HS-5 (cell line): ENCODE measurements around the gene SHQ1.
A peak's percentile ranks its signal among the peaks of the same experiment; 100 is the strongest.

Experiments used
- DNase-seq: peaks from one replicate; pipeline ENCODE4 v3.0.0-alpha.2; 2012; ENCODE audit warnings: low read depth

SHQ1 gene

DNA sequence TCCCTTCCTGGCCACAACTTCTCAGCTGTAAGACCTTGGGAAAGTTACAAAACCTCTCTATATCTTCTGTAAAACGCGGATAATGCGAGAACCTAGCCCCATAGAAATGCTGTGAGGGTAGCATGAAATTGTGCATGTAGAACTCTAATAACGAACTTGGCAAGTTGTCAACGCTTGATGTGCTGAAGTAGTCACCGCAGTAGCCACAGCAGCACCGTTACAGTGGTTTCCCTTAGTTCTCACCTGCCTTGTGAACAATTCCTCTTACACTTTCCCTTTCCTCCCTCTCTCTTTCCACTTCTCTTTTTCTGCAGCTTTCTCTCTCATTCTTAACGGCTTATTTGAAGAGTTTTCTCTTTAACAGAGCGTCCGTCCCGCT lies 447 bp upstream of the SHQ1 start:
- DNase-seq, result no peak

DNA sequence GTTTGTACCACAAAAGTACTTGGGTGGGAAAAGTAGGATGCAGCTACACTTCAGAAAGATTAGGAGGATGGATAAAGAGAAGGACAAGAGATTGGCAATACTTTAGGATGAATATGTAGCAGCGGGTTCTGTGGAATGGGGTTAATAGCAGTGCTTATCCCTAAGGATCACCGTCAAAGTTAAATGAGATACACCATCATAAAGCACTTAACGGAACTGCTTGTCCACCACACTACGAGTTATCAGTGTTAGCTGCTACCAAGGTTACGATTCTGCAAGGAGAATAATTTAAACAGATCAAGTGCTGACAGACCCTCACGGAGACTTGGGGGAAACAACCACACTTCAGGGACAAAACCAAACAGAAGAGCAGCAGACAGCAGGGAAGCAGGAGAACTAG lies 963 bp downstream of the SHQ1 start:
- no peak for DNase-seq

GRCh38 chr3:72846166-72846565 lies 2.1 kb downstream of the SHQ1 start:
- DNase-seq, result no peak

DNA sequence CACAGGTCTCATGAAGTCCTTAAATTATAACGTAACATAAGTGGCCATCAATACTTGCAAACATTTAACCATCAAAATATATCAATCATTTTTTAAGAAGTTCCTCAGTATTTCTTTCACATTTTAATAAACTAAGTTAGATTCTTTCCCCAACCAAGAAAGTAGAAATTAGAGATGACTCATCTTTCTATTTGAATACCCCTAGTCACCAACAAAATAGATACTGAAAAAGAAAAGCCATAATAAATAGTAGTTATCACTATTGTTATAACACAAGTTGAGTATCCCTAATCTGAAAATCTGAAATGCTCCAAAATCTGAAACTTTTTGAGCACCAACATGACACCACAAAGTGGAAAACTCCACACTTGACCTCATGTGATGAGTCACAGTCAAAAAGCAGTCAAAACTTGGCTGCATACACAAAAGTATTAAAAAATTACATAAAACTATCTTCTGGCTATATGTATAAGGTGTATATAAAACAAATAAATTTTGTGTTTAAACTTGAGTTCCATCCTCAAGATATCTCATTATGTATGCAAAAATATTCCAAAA lies 3.7 kb downstream of the SHQ1 start:
- DNase-seq, result no peak

DNA sequence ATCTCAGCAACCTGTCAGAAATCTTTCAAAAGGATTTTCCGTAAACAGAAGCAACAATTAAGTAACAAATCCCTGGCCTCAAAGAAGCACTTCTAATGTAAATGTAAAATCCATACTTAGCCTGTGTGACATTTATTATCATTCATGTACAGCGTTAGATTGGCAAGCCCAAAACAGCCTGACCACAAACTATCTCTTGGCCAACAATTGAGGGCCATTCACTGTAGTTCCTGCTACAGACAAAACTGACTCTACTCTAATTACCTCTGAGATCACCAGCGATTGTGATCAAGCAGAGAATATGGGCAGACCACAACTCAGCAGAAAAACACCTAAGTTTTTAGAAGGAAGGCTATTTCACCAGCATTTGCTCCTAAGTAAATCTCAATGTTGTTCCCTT lies 9.2 kb downstream of the SHQ1 start:
- DNase-seq, result no peak

DNA sequence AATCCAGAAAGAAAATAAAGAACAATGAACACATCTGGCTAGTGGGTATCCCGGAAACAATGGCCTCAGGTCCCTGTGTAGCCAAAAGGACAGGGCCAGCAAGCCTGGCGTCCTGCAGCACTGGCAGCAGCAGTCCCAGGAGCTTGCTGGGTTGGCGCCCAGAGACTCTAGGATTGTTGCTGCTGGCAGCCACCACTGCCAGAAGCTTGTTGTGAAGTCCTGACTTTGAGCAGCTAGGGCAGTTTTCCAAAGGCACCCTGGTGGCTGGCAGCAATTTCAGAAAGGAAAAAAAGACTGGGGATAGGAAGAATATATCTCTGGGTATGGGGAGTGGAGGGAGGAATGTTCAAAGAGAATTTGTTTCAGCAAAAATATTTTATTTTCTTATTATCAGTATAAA lies 11.3 kb downstream of the SHQ1 start:
- DNase-seq, result no peak

DNA sequence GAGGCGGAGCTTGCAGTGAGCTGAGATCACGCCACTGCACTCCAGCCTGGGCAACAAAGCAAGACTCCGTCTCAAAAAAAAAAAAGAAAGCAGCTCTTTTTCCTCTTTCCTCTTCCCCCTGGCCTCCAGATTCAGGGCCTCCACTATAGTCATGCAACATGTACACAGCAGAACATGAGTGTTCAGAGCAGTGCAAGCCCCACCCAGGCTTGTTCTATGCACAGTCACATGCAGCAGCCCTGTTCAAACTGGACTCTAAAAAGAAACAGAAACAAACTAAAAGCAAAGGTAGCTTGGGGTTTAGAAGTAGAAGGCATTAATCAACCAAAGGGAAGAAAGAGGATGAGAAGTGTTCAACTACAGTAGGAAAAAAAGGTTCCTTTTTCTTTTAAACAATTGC lies 11.8 kb downstream of the SHQ1 start:
- no peak for DNase-seq

- DNase-seq, result no peak
These were observed 17.6 kb downstream of the SHQ1 start for GRCh38 chr3:72830452-72831223.

DNA sequence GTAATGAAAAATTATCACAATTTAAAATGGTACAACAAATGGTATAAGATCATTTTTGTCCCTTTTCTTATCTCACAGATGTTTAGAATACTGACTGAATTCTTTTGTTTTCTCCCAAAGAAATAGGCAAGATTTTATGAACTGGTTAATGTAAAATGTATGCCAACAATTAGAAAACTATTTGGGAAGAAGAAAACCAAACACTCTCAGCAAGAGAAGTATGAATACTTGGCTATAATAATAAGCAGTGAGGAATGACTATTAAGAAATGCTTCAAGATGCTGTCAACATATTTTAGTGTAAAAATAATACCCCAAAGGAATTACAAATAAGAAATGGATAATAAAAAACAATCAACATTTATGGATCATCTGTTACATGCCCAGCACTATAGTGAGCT lies 18.5 kb downstream of the SHQ1 start:
- DNase-seq, result no peak

DNA sequence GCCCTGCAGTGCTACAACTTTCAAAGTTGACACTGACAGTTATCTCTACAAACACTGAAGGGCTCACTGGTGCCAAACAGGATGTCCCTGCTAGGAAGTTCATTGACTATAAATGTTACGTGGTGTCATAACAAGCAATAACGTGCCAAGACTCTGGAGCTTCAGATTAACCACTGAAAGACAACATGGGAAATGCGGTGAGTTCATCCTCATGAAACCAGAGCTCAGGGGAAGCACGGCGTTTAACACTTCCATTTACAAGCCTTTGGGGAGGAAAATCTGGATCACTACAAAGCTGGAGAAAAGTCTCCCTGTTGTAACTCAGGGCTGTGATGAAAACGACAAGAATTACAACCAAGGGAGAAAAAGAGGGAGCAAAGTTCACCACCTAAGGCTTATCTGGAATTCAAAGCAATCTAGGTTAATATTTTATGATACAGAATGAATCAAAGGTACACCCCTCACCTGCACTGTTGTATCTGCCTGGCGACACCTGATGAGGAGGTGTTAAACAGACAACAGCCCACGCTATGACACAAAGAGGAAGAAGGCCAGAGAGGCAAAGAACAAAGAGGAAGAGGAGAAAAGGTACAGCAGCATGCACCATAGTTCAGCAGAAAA lies 27.0 kb downstream of the SHQ1 start:
- DNase-seq, result no peak

DNA sequence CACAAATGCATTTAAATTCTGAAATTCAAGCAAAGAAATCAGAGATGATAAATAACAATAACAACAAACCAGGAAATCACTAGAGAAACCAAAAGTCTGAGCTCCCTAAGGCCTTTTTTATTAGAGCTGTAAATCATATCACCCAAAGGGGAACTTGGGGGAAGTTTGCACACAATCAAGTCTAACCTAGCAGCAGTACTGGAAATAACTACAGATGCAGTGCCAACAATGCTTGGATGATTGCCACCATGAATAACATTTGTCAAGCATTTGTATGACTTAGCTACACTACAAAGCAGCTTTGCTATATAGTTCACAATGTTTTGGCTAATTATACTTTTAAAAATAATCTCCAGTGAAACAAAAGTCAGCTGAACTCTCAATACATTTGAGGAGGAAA lies 27.8 kb downstream of the SHQ1 start:
- no peak for DNase-seq

DNA sequence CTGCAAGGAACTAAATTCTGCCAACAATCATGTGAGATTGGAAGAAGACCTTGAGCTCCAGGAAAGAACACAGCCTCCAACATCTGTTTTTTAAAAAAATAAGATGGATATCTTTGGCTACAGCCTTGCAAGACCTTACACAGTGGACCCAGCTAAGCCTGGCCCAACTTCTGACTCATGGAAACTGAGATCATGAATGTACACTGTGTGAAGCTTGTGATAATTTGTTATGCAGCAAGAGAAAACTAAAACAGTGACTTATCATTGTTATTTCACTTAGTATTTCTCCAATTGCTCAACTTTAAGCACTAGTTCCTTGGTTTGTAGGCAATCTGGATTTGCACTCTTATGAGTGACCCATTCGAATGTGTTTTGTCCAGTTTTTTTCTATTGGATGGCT lies 29.3 kb downstream of the SHQ1 start:
- peak; percentile 29 for DNase-seq

- no peak for DNase-seq
These were observed 30.0 kb downstream of the SHQ1 start for GRCh38 chr3:72818092-72818773.

DNA sequence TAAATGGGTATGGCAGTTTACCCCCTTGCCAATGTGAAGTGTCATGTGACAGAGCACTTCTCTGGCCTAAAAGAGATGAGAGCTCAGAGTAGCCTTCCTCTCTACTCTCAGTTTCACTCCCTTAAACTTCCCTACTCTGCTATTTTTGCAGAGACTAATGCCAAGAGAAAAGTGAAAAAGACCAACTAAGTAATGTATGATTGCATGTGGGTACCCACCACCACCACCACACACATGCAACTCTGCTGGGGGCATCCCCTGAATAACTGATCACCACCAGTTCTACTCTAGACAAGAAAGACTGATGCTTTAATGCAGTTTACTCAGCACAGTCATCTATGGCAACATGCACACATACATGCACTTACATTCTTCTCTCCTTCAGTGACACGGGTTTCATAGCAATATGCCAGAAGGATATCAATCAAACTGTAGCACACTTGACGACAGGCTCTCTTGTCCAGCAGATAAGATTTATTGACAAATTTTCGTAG lies 31.3 kb downstream of the SHQ1 start:
- DNase-seq, result no peak

- no peak for DNase-seq
These were observed 33.9 kb downstream of the SHQ1 start for GRCh38 chr3:72814308-72814707.

- no peak for DNase-seq
These were observed 36.0 kb downstream of the SHQ1 start for GRCh38 chr3:72812201-72812600.

GRCh38 chr3:72811571-72811970 lies 36.7 kb downstream of the SHQ1 start:
- DNase-seq, result no peak

- DNase-seq, result no peak
These were observed 37.4 kb downstream of the SHQ1 start for GRCh38 chr3:72810659-72811434.

DNA sequence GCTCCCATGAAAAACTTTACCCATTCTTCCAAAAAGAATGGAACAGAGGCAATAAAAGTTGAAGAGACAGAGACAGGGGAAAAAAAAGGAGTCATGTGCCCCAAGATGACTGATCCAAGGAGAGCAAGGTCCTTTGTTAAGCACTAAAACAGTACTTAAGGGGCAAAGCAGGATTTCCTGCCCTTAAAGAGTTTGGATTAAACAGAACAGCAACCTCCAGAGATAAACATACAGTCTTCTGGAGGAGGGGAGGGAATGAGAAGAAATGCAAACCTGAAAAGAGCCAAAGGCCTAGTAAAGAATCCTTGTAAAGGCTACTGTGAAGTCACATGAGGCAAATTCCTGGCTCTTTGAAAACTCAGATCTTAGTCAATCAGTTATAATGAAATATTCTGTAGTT lies 38.2 kb downstream of the SHQ1 start:
- no peak for DNase-seq

DNA sequence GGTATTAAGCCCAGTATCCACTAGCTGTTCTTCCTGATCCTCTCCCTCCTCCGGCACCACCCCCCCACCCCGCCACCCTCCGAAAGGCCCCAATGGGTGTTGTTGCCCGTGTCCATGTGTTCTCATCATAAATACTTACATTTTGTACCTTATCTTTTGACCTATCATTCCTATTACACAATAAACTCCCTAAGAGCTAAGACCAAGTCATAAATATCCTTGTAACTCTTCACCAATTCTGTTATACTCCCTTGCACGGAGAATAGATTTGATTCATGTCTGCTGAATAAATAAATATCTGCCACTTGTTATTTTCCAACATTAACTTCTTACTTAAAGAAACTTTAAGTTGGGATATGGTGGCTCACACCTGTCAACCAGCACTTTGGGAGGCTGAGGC lies 43.9 kb downstream of the SHQ1 start:
- DNase-seq, result no peak

DNA sequence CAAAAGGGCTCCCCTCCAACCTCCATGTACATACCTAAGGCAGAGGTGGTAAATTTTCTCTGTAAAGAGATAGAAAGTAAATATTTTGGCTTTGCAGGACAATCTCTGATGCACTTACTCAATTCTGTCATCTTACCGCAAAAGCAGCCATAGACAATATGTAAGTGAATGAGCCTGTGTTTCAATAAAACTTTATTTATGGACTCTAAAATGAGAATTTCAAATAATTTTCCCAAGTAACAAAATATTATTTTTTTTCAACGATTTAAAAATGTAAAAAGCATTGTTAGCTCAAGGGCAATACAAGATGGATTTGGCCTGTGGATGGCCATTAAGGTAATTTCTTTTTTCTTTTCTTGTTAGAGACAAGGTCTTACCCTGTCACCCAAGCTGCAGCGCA lies 44.7 kb downstream of the SHQ1 start:
- DNase-seq, result no peak

- no peak for DNase-seq
These were observed 46.2 kb downstream of the SHQ1 start for GRCh38 chr3:72802001-72802400.
